ENCODE data around the gene OR2T5.
"Not testable (repeated sequence)": the region's sequence is repeated elsewhere in the genome, so short reads cannot be mapped to it uniquely, and the experiment has no call there.

OR2T5 gene

GRCh38 chr1:248507773-248508172 lies 19.4 kb downstream of the OR2T5 start, which contains the start of gene OR2G6:
TSS of gene OR2G6 (plus strand) at chr1:248508073. CDS start at chr1:248521647, 13,574 bp downstream.
- not testable (repeated sequence) for DNase-seq

DNA sequence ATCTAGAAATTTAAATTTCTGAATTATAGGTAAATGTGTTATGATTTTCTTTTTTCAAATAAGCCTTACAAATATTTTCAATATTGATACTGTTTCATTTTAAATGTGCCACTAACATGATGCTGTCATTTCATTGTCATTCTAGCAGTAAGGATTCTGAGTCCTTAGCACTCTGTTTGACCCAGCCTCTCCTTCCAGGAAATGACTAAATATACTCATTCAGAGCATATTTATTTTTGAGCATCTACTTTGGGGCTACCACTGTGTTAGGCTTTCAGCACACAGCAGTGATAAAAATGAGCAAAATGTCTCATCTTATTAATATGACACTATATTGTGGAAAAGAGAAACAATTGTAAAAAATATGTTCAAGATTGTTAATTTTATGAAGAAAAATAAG lies 21.8 kb downstream of the OR2T5 start:
- not testable (repeated sequence) for DNase-seq

GRCh38 chr1:248521856-248522255 lies 33.5 kb downstream of the OR2T5 start:
- no peak for DNase-seq

DNA sequence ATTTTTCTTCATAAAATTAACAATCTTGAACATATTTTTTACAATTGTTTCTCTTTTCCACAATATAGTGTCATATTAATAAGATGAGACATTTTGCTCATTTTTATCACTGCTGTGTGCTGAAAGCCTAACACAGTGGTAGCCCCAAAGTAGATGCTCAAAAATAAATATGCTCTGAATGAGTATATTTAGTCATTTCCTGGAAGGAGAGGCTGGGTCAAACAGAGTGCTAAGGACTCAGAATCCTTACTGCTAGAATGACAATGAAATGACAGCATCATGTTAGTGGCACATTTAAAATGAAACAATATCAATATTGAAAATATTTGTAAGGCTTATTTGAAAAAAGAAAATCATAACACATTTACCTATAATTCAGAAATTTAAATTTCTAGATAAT lies 49.1 kb downstream of the OR2T5 start:
- not testable (repeated sequence) for DNase-seq
